Mesodermal cell (in vitro differentiated cells): Measurements from ENCODE around the gene TARS1.

Source experiments
- H3K27ac ChIP-seq: 2 replicates; pipeline ENCODE4 v1.7.0; 2013; ENCODE audit warnings: mild to moderate bottlenecking, low read depth, low read length, moderate library complexity; ENCODE audit not compliant: severe bottlenecking
- H3K36me3 ChIP-seq: 2 replicates; pipeline ENCODE4 v1.7.1; 2013; ENCODE audit warnings: mild to moderate bottlenecking, low read length, moderate library complexity; ENCODE audit not compliant: control insufficient read depth, insufficient read depth
- H3K4me1 ChIP-seq: one replicate; pipeline ENCODE4 v1.7.1; 2013; ENCODE audit warnings: mild to moderate bottlenecking, low read length; ENCODE audit not compliant: insufficient read depth, control insufficient read depth, poor library complexity, severe bottlenecking
- H3K4me3 ChIP-seq: 2 replicates; pipeline ENCODE4 v1.7.0; 2013; ENCODE audit warnings: low read length, control low read depth, mild to moderate bottlenecking; ENCODE audit not compliant: insufficient read depth, poor library complexity, severe bottlenecking; ENCODE audit errors: extremely low read depth
- H3K9me3 ChIP-seq: 2 replicates; pipeline ENCODE4 v1.7.1; 2013; ENCODE audit warnings: mild to moderate bottlenecking, low read length, moderate library complexity; ENCODE audit not compliant: control insufficient read depth
- WGBS, 2 experiments: methylation state at CpG; one replicate each; pipeline ENCODE4 v1.1.5; 2013; ENCODE audit warnings: missing lambda C conversion rate in 2 of 2; ENCODE audit not compliant: insufficient coverage in 2 of 2; 5-methylcytosine and 5-hydroxymethylcytosine counted together

The TARS1 gene

GRCh38 chr5:33487236-33487635 lies 46.5 kb downstream of the TARS1 start:
- Histone ChIP-seq H3K4me3 (no peak overlapping the region), H3K36me3 (no peaks in the 10 kb centered on the region), H3K9me3 (peaks cover 7% of the 10 kb centered on the region), H3K27ac (no peak overlapping the region), H3K4me1 (no peaks in the 10 kb centered on the region)
- 86% methylated on average over 1 of the region's 3 CpGs; no CpG with 5 or more reads in 1 of the 2 experiments for WGBS, 2 experiments

- Histone ChIP-seq H3K4me3 (no peak overlapping the region), H3K36me3 (no peaks in the 10 kb centered on the region), H3K27ac (no peak overlapping the region), H3K4me1 (no peaks in the 10 kb centered on the region), H3K9me3 (peaks cover 7% of the 10 kb centered on the region)
- 95 to 96% methylated on average over 17 to 19 of the region's 19 CpGs for WGBS, 2 experiments
Measured at GRCh38 chr5:33488558-33489355, 48.0 kb downstream of the TARS1 start.

DNA sequence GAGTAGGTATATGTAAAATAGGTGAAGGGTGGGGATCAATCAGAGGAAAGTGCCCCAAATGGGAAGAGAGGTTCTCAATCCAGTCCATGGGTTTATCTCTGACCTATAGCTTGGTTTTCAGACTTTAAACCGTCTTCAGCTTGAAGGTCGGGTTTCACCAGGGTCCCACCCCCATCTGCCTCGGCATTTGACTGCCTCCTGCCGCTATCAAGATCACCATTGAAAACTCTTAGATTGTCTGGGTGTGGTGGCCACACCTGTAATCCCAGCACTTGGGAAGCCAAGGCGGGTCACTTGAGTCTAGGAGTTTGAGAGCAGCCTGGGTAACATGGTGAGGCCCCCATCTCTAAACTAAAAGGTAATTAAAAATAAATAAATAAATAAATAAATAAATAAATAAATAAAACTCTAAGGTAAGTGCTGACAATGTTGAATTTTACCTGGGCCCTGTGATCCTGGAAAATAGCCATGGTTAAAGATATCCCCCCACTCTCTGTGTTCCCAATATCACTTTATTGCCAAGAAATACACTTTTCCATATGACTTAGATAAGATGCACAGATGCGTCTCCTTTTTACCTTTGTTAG lies 48.8 kb downstream of the TARS1 start:
- H3K4me3 ChIP-seq: no peak overlapping the region
- no peak overlapping the region for H3K27ac ChIP-seq
- no peaks in the 10 kb centered on the region for H3K36me3 ChIP-seq
- 94% methylated on average over 4 of the region's 6 CpGs for WGBS, 2 experiments
- peaks cover 7% of the 10 kb centered on the region for H3K9me3 ChIP-seq
- H3K4me1 ChIP-seq: no peaks in the 10 kb centered on the region

DNA sequence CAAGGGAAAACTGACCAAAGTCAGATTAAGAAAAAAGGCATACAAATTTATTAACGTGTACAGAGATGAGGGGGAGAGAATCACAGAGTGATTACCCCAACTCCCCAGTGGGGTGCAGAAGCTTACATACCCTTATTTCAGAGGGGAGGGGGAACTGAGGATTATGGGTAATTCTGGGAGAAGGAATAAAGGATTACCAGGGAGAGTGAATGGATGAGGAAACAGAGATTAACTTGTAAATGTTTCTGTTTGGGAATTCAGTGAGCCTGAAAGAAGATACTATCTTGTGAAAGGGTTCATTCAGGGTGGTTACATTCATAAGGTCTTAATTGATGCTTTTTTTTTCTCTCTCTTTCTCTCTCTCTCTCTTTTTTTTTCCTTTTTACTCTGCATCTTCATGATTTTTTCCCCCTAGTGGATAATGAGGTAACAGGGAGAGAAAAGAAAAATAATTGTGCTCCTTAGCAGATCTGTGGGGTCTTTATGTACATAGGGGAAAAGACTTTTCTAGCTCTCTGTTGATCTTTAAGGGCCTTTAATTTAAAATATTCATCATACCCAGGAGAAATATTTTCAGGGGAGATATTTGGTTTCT lies 49.4 kb downstream of the TARS1 start:
- WGBS, 2 experiments: 80% methylated on average over 1 of the region's 1 CpG; no CpG with 5 or more reads in 1 of the 2 experiments
- no peak overlapping the region for H3K4me3 ChIP-seq
- H3K9me3 ChIP-seq: peaks cover 7% of the 10 kb centered on the region
- no peaks in the 10 kb centered on the region for H3K4me1 ChIP-seq
- H3K36me3 ChIP-seq: no peaks in the 10 kb centered on the region
- no peak overlapping the region for H3K27ac ChIP-seq

- Histone ChIP-seq H3K4me1 (no peaks in the 10 kb centered on the region), H3K9me3 (peaks cover 7% of the 10 kb centered on the region), H3K4me3 (no peak overlapping the region), H3K27ac (no peak overlapping the region), H3K36me3 (no peaks in the 10 kb centered on the region)
Measured at GRCh38 chr5:33491941-33492340, 51.2 kb downstream of the TARS1 start.

DNA sequence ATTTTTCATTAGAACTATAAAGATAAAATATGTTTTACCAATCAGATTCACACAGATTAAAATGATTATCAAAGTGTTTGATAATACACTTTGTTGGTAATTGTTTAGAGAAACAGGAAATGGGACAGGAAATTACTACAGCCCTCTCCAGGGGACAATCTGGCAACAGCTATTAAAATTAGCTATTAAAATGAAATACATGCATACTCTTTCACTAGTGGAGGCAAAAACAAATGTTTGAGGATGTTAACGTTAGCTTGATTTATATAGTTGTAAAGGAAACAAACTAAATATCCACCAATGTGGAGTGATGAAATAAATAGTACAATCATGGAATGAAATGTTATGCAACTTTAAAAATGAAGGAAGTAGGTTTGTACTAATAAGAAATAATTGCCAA lies 53.7 kb downstream of the TARS1 start:
- Histone ChIP-seq H3K36me3 (no peaks in the 10 kb centered on the region), H3K4me1 (no peaks in the 10 kb centered on the region), H3K27ac (no peak overlapping the region), H3K4me3 (no peak overlapping the region), H3K9me3 (no peaks in the 10 kb centered on the region)
- WGBS, 2 experiments: no CpG with 5 or more reads among the region's 1 CpG

GRCh38 chr5:33501260-33501659 lies 60.5 kb downstream of the TARS1 start:
- 87 to 92% methylated on average over 3 of the region's 4 CpGs for whole genome bisulfite sequencing, 2 experiments
- no peak overlapping the region for H3K4me3 ChIP-seq
- no peak overlapping the region for H3K27ac ChIP-seq
- no peaks in the 10 kb centered on the region for H3K36me3 ChIP-seq
- H3K9me3 ChIP-seq: no peaks in the 10 kb centered on the region
- no peaks in the 10 kb centered on the region for H3K4me1 ChIP-seq

- 94 to 96% methylated on average over 23 to 26 of the region's 27 CpGs for WGBS, 2 experiments
- Histone ChIP-seq H3K4me1 (no peaks in the 10 kb centered on the region), H3K27ac (no peak overlapping the region), H3K36me3 (no peaks in the 10 kb centered on the region), H3K4me3 (no peak overlapping the region), H3K9me3 (no peaks in the 10 kb centered on the region)
Measured at GRCh38 chr5:33501899-33502298, 61.1 kb downstream of the TARS1 start.

GRCh38 chr5:33504570-33504969 lies 63.8 kb downstream of the TARS1 start:
- Histone ChIP-seq H3K4me3 (no peak overlapping the region), H3K36me3 (no peaks in the 10 kb centered on the region), H3K27ac (no peak overlapping the region), H3K9me3 (no peaks in the 10 kb centered on the region), H3K4me1 (no peaks in the 10 kb centered on the region)
- WGBS, 2 experiments: 80 to 83% methylated on average over 1 to 2 of the region's 3 CpGs

DNA sequence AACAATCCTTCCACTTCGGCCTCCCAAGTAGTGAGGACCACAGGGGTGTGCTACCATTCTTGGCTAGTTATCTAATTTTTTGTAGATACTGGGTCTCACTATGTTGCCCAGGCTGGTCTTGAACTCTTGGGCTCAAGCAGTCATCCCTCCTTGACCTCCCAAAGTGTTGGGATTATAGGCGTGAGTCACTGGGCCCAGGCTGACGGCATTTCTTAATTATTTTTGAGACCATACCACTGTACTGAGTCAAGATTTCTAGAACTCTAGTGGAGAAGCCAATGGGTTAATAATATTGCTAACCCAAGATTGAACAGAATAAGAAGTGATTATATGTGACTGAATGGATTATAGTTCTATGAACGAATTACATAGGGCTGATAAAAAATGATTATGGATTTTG lies 66.7 kb downstream of the TARS1 start:
- Histone ChIP-seq H3K36me3 (no peaks in the 10 kb centered on the region), H3K9me3 (no peaks in the 10 kb centered on the region), H3K27ac (no peak overlapping the region), H3K4me1 (no peaks in the 10 kb centered on the region), H3K4me3 (no peak overlapping the region)
- WGBS, 2 experiments: 83 to 100% methylated on average over 1 to 3 of the region's 4 CpGs

- H3K4me3 ChIP-seq: no peak overlapping the region
- no peaks in the 10 kb centered on the region for H3K36me3 ChIP-seq
- H3K4me1 ChIP-seq: no peaks in the 10 kb centered on the region
- no peak overlapping the region for H3K27ac ChIP-seq
- no peaks in the 10 kb centered on the region for H3K9me3 ChIP-seq
- no CpG with 5 or more reads among the region's 3 CpGs for WGBS, 2 experiments
Measured at GRCh38 chr5:33509036-33509435, 68.3 kb downstream of the TARS1 start.
